Measurements from ENCODE around the gene MLX. TPM values are rescaled to one million over a fixed set of nuclear protein-coding genes. Genes with fewer than 3 reads are reported as not detected.
A peak's percentile ranks its signal among the peaks of the same experiment; 100 is the strongest.

Gene MLX
- total and polyA plus RNA-seq, 10 of the 15 experiments (the other 5 are each of a cell fraction or from before 2014, with no cell fraction given), result 34.4 to 65.0 (median 44.4) TPM

DNA sequence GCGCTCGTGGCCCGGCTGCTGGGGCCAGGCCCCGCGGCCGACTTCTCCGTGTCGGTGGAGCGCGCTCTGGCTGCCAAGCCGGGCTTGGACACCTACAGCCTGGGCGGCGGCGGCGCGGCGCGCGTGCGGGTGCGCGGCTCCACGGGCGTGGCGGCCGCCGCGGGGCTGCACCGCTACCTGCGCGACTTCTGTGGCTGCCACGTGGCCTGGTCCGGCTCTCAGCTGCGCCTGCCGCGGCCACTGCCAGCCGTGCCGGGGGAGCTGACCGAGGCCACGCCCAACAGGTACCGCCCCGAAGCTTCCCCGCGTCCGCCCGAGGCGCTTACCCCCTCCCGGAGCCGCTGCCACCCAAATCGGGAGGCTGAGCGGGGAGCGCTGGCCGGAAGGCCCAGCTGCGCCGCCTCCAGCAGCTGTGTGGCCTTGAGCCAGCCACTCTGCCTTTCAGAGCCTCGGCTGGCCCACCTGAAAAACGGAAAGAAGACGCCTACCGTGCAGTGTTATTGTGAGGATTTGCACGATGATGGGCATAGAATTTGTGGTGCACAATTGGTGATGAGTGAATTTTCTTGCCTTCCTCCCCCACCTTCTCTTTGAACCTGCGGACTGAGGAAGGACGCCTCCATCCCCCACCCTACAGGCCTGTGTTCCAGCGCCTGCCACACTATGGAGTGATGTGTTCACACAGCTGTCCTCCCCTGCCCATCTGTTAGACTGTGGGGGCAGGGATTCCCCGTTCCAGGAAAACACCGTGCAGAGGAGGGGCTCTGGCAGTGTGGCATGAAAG, 30.3 kb upstream of the MLX start (continued):
- TF ChIP-seq, protein P1, sequence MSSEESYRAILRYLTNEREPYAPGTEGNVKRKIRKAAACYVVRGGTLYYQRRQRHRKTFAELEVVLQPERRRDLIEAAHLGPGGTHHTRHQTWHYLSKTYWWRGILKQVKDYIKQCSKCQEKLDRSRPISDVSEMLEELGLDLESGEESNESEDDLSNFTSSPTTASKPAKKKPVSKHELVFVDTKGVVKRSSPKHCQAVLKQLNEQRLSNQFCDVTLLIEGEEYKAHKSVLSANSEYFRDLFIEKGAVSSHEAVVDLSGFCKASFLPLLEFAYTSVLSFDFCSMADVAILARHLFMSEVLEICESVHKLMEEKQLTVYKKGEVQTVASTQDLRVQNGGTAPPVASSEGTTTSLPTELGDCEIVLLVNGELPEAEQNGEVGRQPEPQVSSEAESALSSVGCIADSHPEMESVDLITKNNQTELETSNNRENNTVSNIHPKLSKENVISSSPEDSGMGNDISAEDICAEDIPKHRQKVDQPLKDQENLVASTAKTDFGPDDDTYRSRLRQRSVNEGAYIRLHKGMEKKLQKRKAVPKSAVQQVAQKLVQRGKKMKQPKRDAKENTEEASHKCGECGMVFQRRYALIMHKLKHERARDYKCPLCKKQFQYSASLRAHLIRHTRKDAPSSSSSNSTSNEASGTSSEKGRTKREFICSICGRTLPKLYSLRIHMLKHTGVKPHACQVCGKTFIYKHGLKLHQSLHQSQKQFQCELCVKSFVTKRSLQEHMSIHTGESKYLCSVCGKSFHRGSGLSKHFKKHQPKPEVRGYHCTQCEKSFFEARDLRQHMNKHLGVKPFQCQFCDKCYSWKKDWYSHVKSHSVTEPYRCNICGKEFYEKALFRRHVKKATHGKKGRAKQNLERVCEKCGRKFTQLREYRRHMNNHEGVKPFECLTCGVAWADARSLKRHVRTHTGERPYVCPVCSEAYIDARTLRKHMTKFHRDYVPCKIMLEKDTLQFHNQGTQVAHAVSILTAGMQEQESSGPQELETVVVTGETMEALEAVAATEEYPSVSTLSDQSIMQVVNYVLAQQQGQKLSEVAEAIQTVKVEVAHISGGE (CRISPR knock-in tag; IDR thresholded peaks at IDR 0.05), result no peak
- TF ChIP-seq SUPT20H (IDR thresholded peaks at IDR 0.05; ENCODE audit: borderline replicate concordance, control insufficient read depth, low read depth, low read length) (no peak), SPI1 (IDR thresholded peaks at IDR 0.05; ENCODE audit: borderline replicate concordance, insufficient read depth, low read depth, low read length) (no peak), NBN (IDR thresholded peaks at IDR 0.05) (peak; percentile 41), SUZ12 (IDR thresholded peaks at IDR 0.05; ENCODE audit: unreplicated experiment) (no peak), BHLHE40 (IDR thresholded peaks at IDR 0.05; ENCODE audit: borderline replicate concordance in 1 of 2, low read depth in 2 of 2, low read length in 1 of 2) (peak in 1 of 2 experiments; percentile 48; a peak in 2 of 4 replicates), ZSCAN29 (IDR thresholded peaks at IDR 0.05) (0 out of 2 replicates have a peak, but pooled peaks have one; percentile 71), RBBP5 (conservative IDR thresholded peaks at IDR 0.05) (no peak), RFX5 (IDR thresholded peaks at IDR 0.05; ENCODE audit: low read depth, low read length) (no peak), JUND (IDR thresholded peaks at IDR 0.05; ENCODE audit: low read depth, low read length) (no peak), ZNF384 (IDR thresholded peaks at IDR 0.05; ENCODE audit: borderline replicate concordance, low read depth, low read length) (no peak), NRF1 (conservative IDR thresholded peaks at IDR 0.05; ENCODE audit: low read depth, low read length) (0 out of 2 replicates have a peak, but pooled peaks have one; percentile 9), SIN3A (IDR thresholded peaks at IDR 0.05; ENCODE audit: low read depth, low read length) (peak; percentile 71; the same call in 1 of the 2 replicates), MYB (IDR thresholded peaks at IDR 0.05; ENCODE audit: borderline replicate concordance, low read depth, low read length) (no peak)
- TF ChIP-seq, protein P2, sequence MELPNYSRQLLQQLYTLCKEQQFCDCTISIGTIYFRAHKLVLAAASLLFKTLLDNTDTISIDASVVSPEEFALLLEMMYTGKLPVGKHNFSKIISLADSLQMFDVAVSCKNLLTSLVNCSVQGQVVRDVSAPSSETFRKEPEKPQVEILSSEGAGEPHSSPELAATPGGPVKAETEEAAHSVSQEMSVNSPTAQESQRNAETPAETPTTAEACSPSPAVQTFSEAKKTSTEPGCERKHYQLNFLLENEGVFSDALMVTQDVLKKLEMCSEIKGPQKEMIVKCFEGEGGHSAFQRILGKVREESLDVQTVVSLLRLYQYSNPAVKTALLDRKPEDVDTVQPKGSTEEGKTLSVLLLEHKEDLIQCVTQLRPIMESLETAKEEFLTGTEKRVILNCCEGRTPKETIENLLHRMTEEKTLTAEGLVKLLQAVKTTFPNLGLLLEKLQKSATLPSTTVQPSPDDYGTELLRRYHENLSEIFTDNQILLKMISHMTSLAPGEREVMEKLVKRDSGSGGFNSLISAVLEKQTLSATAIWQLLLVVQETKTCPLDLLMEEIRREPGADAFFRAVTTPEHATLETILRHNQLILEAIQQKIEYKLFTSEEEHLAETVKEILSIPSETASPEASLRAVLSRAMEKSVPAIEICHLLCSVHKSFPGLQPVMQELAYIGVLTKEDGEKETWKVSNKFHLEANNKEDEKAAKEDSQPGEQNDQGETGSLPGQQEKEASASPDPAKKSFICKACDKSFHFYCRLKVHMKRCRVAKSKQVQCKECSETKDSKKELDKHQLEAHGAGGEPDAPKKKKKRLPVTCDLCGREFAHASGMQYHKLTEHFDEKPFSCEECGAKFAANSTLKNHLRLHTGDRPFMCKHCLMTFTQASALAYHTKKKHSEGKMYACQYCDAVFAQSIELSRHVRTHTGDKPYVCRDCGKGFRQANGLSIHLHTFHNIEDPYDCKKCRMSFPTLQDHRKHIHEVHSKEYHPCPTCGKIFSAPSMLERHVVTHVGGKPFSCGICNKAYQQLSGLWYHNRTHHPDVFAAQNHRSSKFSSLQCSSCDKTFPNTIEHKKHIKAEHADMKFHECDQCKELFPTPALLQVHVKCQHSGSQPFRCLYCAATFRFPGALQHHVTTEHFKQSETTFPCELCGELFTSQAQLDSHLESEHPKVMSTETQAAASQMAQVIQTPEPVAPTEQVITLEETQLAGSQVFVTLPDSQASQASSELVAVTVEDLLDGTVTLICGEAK (IDR thresholded peaks at IDR 0.05; ENCODE audit: borderline replicate concordance), result no peak; the same call in 1 of the 2 replicates
- TF ChIP-seq, protein P3, sequence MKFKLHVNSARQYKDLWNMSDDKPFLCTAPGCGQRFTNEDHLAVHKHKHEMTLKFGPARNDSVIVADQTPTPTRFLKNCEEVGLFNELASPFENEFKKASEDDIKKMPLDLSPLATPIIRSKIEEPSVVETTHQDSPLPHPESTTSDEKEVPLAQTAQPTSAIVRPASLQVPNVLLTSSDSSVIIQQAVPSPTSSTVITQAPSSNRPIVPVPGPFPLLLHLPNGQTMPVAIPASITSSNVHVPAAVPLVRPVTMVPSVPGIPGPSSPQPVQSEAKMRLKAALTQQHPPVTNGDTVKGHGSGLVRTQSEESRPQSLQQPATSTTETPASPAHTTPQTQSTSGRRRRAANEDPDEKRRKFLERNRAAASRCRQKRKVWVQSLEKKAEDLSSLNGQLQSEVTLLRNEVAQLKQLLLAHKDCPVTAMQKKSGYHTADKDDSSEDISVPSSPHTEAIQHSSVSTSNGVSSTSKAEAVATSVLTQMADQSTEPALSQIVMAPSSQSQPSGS (IDR thresholded peaks at IDR 0.05; ENCODE audit: low read length), result no peak
- TF ChIP-seq, protein P4, sequence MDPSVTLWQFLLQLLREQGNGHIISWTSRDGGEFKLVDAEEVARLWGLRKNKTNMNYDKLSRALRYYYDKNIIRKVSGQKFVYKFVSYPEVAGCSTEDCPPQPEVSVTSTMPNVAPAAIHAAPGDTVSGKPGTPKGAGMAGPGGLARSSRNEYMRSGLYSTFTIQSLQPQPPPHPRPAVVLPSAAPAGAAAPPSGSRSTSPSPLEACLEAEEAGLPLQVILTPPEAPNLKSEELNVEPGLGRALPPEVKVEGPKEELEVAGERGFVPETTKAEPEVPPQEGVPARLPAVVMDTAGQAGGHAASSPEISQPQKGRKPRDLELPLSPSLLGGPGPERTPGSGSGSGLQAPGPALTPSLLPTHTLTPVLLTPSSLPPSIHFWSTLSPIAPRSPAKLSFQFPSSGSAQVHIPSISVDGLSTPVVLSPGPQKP (IDR thresholded peaks at IDR 0.05; ENCODE audit: low read depth, low read length), result 0 out of 2 replicates have a peak, but pooled peaks have one; percentile 45
